Fibroblast of the conjunctiva (primary cell): ENCODE results near the gene C5orf15.

ENCODE experiments used
- DNase-seq: peaks from one replicate; pipeline ENCODE4 v3.0.0-alpha.2; 2010; ENCODE audit warnings: low read depth

Gene C5orf15

DNA sequence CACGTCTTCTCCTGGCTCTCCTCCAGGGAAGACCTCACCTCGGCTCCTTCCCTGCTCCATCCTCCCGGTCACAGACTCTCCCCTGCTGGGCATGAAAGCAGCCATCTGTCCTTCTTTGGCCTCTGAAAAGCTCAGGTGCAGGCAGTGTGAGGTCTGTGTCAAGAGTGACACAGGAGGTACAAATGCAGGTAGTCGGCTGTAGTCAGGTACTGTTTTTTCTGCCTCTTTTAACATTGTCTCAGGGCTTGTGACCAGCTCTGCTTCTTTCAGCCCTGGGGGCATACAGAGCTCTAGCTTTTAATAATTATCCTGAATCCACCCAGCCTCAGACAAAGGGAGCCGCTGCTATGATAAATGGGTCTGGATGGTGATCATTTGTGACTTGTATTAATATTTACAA is 46.4 kb downstream of the C5orf15 start:
- DNase-seq = no peak

DNA sequence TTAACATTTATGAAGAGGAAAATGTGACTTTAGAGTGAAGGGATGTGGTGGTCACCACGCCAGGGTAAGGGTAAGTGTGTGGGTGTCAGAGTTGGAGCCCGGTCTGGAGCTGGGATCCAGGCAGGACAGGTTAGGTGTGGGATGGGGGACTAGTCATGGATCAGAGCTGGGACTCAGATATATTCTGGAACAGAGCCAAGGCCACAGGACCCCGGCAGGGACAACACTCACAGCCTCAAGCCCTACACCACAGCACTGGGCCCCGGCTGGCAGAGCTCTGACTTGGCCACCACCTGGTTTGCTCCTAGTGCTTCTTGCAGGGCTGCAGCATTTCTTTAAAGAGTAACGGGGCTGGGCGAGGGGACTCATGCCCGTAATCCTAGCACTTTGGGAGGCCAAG is 47.4 kb downstream of the C5orf15 start:
- DNase-seq = no peak

DNA sequence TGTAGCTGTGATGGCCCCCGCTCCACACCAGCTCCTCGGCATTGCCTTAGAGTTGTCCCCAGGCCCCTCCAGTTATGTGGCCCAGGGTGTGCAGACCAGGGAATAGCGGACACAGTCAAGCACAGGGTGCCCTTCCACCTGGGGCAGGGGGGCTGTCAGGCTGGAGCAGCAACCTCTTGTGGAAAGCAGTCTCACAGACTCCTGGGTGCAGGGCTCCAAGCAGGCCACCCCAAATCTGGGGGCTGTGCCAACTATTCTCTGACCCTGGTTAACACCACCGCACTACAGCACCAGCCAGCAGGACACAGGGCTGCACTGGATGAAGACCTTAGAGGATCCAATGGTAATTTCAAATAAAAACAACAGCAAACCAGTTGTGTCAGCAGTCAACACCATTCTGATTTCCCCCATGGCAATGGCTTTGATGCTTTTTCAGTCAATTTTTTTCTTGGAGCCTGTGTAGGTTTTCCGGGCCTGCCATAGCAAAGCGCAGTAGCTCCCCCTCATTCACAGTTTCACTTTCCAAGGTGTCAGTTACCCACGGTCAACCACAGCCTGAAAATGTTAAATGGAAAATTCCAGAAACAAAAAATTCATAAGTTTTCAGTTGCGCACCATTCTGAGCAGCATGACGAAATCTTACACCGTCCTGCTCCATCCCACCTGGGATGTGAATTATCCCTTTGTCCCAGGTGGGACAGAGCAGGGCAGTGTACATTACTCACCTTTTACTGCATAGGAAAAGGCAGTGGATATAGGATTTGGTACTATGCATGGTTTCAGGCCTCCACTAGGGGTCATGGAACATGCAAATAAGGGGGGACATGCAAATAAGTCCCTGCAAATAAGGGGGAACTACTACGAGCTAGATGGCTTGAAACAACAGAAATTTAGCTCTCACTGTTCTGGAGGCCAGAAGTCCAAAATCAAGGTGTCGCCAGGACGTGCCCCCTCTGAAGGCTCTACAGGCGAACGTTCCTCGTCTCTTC is 49.0 kb downstream of the C5orf15 start:
- no peak for DNase-seq

DNA sequence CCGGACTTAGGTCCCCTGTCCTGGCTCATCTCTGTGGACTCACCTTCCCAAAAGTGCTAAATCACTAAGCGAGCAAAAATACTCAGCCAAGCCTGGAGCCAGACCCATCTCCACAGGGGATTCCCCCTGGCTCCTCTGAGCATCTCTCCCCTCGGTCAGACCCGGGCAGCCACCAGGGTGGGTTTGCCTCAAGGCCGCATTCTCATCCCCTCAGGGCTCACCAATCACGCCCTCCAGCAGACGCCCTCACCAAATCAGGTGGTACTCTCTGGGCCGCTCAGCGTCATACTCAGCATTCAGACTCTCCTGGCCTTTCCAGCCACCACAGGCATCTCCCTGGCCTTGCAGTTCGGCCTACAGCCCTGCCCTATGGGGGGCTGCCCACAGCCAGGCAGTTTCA is 49.7 kb downstream of the C5orf15 start:
- no peak for DNase-seq

DNA sequence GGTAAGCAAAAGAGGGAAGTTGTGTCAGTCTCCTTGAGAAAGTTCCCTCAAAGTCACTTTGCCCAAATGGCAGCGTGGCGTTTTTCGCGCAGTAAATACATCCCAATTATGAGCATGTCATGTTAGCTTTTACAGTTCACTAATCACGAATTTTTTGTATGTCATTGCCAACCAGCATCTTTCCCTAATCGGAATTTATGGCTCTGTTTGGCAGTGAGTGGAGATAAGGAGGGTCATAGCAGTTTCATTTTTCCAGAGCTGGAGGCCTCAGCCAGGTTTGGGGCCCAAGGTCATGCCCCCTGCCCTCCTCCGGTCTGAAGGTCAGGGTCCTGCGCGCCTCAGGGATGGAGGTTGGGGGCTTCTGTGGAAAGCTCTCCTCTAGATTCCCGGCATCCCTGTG is 50.1 kb downstream of the C5orf15 start:
- DNase-seq = no peak

- DNase-seq = no peak
These were observed 50.6 kb downstream of the C5orf15 start for GRCh38 chr5:133917785-133918184.

DNA sequence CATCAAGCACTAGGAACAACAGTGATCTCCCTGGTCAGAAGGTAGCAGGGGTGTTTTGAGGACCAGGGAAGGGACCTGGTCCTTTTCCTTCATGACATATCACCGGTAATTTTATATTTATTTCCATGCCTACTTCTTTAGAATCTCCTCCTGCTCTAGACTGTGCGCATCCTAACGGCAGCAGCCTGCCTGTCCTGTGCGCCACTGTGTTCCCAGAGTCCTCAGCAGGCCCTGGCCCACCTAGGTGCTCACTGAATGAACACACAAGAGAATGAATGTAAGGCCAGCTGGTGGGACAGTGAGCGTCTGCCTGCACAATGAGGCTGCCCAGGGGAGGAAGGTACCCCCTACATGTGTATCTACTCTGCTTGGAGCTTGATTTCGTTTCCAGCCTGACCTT is 51.5 kb downstream of the C5orf15 start:
- no peak for DNase-seq

GRCh38 chr5:133916479-133916878 is 51.9 kb downstream of the C5orf15 start:
- no peak for DNase-seq

DNA sequence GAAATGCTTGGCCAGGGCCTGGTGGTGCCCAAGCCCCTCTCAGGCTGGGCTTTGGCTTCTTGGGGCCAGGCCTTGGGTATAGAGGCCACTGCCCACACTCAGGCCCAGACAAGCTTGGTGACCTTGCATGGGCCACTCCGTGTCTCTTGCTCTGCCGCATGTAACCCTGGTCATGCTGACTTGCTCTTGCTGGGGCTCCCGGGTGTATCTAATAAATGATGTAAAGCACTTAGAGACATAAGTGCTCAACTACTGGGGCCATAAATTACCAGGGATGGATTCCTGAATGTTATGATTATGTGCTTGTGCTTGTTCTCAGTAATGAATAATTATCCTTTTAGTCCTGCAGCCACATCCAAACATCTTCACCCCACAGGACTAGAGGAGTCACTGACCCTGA is 54.0 kb downstream of the C5orf15 start:
- no peak for DNase-seq

- no peak for DNase-seq
These were observed 54.8 kb downstream of the C5orf15 start for GRCh38 chr5:133913413-133914155.

DNA sequence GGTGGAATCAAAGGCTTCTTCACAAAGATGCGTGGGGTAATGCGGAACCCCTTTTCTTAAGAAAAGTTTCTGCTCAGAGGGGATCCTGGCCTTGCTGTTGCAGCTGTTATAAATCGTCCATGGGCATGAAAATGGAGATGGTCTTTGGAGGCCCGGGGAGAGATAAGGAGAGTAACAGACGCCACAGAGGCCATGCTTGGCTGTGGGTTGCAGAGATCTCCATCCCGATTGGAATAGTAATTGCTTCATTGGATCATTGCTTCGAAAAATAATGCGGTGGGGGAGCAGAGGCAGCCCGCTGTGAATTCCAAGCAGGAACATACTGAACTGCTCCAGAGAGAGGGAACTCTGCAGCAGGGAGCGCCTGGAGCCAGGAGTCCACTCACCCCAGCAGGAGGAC is 55.5 kb downstream of the C5orf15 start:
- DNase-seq = no peak

DNA sequence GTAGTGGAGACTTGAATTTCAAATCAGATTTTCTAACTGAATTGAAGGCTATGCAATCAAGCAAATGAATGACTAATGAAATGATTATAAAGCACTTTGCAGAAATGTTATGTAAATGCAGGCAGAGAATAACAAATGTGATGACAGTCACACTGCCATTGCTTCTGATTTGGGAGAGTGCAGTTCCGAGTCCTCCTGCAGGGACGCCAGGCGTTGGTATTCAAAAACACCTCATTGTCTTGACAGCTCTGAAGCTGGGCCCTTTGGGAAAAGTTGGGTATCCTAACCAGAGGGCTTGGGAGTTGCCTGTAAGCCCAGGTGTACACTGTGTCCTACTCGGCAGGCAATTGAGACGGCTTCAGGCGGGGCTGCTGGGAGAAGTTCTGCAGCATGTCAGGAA is 57.9 kb downstream of the C5orf15 start:
- DNase-seq = no peak

DNA sequence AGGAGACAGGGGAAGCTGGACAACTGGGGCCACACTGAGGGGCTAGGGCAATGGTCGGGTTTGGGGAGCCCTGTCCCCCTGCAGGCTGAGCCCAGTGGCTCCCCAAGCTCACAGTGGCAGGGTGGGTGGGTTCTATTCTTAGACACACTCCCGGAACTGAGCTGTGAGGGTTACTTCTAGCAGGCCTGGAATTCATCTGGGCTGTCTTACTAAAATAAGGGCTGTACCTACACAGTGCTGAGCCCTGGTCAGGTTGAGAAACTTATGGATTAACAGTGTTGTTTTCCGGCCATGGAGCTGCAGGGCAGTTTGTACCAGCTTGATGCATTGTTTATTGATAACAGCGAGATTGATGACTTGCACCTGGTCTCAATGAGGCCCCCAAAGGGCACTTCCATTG is 58.8 kb downstream of the C5orf15 start:
- DNase-seq = no peak

- DNase-seq = no peak
These were observed 61.4 kb downstream of the C5orf15 start for GRCh38 chr5:133907075-133907474.

DNA sequence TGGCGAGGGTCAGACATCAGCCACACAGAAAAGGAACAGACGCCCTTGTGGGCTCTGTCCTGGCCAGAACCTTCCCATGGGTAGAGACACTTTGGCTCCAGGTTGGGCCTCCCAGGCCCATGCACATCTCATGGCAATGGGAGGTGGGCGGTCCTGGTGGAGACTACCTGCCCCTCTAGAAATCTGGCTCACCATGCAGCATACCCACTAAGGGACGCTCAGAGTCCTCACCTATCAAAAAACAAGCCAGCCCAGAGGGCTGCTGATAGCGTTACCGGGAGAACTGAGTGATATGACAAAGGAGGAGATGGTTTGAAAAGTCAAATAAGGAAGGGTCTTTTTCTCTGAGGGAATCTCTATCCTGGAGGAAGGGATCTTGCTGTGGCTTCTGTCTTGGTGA is 62.1 kb downstream of the C5orf15 start:
- DNase-seq = no peak
